ENCODE data around the gene SCGB1C2.
A peak's percentile ranks its signal among the peaks of the same experiment; 100 is the strongest.
"Not testable (repeated sequence)": the region's sequence is repeated elsewhere in the genome, so short reads cannot be mapped to it uniquely, and the experiment has no call there.

Gene SCGB1C2

DNA sequence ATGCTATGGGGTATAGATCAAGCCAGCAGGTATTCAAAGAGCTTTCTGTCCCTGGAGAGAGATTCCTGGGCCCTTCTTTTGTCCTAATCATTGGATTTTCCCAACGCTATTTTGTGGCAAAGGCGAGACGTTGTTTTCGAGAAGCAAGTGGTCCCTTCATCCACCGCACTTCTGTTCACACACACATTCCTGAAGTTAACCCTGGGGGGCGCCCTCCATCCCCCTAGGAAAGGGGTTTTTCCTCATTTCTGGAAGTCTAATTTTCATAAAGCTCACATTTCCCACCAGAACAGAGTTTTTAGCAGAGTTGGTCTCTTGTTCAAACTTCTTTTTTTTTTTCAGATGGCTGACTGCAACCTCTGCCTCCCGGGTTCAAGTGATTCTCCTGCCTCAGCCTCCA lies 11.9 kb downstream of the SCGB1C2 start:
- DNase-seq (ENCODE audit: low spot score), result no peak

DNA sequence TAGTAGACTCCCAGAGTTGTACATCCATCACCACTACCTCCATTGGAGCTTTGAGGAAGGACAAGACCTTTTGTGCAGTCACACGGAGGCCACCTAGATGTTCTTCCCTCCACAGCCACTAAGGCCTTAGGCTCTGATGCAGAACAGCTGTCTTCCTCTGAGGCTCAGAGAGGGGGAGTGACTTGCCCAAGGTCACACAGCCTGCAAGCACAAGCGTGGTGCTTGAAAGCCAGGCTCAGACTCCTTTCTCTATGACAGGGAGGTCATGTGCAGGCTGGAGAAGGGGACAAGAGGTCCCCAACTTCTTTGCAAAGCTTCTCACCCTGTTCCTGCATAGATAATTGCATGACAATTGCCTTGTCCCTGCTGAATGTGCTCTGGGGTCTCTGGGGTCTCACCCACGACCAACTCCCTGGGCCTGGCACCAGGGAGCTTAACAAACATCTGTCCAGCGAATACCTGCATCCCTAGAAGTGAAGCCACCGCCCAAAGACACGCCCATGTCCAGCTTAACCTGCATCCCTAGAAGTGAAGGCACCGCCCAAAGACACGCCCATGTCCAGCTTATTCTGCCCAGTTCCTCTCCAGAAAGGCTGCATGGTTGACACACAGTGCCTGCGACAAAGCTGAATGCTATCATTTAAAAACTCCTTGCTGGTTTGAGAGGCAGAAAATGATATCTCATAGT lies 12.7 kb downstream of the SCGB1C2 start:
- DNase-seq (ENCODE audit: low spot score), result no peak

DNA sequence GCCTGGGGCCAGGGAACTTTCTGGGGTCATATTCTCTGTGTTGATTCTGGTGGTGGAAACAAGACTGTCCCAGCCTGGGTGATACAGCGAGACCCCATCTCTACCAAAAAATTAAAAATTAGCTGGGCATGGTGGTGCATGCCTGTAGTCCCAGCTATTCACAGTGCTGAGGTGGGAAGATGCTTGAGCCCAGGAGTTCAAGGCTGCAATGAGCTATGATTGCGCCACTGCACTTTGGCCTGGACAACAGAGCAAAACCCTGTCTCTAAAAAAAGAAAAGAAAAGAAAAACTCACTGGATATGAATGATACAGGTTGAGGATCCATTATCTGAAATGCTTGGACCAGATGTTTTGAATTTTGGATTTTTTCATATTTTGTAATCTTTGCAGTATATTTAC lies 13.6 kb downstream of the SCGB1C2 start:
- DNase-seq (ENCODE audit: low spot score), result no peak

DNA sequence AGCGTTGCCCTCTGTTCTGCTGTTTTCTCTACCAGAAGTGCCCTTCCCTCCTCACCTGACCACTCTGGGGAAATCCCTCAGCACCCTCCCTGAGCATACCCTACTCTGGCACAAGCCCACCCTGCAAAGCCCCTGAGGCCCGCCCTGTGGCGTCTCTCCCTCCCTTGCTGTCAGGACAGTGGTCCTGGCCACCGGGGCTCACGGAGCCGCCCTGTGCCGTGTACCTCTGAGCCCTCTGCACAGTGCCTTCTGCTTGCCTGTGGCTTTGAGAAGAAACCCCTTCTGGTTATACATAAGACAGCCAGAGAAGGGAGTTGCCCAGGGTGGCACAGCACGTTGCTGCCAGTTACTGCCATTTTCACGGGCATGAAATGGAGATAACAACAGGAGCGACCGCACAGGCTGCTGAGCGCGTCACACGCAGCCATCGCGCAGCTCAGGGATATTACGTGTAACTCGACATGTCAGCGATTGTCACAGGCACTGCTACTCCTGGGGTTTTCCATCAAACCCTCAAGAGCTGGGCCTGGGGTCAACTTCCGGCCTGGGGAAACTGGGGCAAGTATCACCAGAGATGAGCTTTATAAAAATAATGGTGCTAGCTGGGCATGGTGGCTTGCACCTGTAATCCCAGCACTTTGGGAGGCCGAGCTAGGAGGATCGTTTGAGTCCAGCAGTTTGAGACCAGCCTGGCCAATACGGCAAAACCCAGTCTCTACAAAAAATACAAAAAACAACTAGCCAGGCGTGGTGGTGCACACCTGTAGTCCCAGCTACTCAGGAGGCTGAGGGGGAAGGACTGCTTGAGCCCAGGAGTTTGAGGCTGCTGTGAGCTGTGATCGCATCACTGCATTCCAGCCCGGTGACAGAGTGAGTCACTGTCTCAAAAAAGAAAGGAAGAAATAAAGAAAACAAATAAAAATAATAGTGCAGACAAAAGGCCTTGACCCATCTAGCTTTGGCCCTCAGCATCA lies 14.8 kb downstream of the SCGB1C2 start:
- DNase-seq (ENCODE audit: low spot score), result no peak

DNA sequence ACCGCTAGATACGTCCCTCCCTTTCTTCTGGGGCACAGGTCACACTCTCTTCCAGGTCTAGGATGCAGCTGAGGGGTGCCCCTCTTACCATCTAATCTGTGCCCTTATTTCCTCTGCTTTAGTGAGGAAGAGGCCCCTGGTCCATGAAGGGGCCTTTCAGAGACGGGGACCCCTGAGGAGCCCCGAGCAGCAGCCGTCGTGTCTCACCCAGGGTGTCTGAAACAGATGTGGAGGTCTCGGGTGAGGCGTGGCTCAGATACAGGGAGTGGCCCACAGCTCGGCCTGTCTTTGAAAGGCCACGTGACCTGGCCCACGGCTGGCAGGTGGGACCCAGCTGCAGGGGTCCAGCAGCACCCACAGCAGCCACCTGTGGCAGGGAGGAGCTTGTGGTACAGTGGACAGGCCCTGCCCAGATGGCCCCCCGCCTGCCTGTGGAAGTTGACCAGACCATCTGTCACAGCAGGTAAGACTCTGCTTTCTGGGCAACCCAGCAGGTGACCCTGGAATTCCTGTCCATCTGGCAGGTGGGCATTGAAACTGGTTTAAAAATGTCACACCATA lies 15.6 kb downstream of the SCGB1C2 start:
- DNase-seq (ENCODE audit: low spot score), result no peak

DNA sequence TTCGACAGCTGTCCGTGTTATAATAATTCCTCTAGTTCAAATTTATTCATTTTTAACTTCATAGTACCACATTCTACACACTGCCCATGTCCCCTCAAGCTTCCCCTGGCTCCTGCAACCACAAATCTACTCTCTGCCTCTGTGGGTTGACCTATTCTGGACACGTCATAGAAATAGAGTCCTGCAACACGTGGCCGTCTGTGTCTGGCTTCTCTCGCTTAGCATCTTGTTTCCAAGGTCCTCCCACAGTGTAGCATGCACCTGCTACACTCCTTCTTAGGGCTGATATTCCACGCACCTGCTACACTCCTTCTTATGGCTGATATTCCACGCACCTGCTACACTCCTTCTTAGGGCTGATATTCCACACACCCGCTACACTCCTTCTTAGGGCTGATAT lies 16.5 kb downstream of the SCGB1C2 start:
- DNase-seq (ENCODE audit: low spot score), result no peak

DNA sequence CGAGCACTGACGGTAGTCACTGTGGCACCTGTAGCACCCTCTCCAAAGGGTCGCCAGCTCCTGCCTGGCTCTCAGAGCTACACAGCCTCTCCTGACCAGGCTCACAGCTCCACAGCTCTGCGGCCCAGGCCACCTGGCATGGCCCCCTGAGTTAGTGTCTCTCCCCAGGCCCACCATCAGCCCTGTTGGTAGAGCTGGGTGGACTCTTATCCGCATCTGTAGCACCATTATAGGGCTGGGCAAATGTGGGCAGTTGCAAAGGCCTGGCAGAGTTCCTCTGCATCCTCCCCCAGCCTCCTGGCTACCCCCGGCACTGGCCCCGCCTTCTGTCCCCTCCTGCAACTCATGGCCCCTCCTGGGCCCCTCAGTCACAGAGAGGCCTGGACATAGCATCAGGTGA lies 18.2 kb downstream of the SCGB1C2 start:
- DNase-seq (ENCODE audit: low spot score), result no peak

DNA sequence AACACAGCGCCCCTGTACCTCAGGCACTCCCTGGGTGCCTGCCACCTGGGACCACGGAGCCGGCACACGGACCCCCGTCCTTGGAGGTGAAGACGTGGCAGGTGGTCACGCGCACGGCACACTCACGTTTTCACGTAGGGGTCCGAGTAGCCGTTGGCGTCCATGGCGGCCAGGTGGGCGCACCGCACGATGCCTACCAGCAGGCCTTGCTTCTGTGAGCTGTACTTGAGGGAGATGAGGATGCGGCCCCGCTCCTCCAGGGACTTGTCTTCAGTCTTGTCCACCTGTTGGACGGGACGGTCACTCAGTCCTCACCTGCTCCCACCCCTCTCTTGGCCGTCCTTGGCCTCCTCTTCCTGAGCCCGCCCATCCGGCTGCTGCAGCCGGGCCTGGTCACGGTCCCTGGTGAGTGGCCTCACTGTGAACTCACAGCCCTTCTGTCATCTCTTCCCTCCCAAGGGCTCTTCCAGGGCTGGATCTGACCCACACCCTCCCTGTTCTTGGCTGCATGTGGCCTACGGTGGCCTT lies 18.8 kb downstream of the SCGB1C2 start:
- DNase-seq (ENCODE audit: low spot score), result no peak

DNA sequence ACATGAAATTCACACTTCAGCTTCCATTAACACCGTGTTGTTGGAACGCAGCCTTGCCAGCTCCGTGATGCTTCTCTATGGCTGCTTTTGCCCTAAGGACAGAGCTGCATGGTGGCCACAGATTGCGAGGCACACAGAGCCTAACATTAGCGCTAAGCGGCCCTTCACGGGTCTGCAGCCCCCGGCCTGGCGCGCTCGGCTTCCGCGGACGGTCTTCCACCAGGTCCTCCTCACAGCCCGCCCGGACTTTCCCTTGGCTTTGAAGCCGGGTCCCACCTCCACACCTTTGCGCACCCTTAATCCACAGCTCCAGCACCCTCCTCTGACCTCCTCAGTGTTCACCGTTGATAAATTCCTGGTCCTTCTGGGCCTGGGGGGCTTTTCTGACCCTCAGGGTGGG lies 19.6 kb downstream of the SCGB1C2 start:
- no peak for DNase-seq (ENCODE audit: low spot score)

DNA sequence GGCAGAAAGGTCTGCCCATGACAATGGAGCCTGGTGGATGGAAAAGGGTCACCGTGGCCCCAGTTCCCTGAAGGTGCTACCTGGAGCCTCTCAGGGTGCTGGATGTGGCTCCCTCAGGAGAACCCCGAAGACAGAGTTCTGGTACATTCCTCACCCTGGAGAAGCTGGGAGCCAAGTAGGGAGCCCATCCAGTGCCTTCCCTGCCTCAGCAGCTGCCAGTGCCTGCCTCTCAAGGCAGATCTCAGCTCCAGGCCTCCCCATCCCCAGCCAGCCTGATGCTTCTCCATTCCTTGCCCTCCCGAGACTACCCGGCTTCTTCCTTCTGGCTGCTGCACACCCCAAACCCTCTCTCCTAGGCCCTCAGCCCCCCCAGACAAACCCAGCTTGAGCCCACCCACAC lies 20.5 kb downstream of the SCGB1C2 start:
- DNase-seq (ENCODE audit: low spot score), result no peak

DNA sequence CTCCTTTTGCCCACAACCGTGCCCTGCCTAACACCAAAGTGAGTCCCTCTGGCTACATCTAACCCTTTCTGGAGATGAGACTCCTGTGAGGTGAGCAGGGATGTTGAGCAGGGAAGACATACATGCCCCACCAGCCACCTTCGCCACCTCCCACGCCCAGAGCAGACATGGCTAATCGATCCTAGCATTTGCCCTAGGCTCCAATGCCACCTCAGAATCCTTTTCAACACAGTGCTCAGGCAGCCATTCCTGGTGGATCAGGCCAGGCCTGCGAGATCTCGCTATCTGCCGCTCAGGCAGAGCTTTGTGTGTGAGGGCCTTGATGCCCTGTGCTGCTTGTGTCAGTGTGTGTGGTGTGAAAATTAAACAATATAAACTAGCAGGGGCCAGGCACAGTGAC lies 21.0 kb downstream of the SCGB1C2 start:
- DNase-seq (ENCODE audit: low spot score), result no peak

DNA sequence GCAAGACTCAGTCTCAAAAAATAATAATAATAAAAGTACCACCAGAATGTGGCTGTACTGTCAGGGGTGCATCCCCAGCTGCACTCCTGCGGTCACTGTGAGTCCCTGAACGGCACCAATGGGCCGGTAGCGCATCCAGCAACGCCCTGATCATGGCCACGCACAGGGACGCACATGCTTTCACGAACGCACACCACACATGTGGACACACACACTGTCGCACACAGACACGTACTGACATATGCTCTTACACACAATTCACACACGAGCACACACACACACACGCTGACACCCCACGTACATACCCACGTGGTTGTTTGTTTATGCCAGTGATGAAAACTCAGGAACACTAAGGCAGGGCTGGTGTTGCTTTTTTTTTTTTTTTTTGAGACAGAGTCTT lies 22.2 kb downstream of the SCGB1C2 start:
- no peak for DNase-seq (ENCODE audit: low spot score)

DNA sequence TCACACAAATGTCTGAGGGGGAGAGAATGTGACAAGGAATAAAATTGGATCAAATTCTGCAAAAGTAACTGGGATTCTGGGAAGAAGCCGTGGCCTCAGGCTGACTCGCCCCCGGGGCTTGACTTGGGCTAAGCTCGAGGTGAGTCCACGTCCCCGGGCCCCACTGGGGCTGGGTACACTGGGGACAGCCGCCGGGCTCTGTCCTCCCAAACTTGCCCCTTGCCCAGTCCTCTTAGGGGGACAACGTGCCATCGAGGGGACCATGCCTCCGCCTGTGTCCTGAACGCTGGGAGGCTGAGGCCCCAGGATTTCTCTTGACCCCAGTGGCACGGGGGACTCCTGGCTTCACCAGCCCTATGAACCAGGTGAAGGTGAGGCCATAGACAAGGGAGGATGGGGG lies 23.0 kb downstream of the SCGB1C2 start:
- DNase-seq (ENCODE audit: low spot score), result no peak

DNA sequence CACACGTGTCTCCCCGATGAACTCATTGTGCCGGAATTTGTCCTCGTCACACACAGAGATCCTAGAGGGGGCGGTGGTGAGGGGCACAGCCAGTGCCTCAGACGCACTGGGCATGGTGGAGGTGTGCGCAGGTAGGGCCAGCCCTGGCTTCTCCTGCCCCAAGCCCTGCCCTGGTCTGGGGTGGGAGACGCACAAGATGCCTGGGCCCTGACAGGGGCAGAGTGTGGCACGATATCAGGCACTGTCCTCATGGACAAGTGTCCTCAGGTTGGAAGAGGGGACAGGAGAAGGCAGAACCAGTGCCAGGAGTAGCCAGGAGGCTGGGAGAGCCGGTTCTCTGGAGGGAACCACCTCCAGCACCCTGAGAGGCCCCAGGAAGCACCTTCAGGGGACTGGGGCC lies 24.1 kb downstream of the SCGB1C2 start:
- no peak for DNase-seq (ENCODE audit: low spot score)

DNA sequence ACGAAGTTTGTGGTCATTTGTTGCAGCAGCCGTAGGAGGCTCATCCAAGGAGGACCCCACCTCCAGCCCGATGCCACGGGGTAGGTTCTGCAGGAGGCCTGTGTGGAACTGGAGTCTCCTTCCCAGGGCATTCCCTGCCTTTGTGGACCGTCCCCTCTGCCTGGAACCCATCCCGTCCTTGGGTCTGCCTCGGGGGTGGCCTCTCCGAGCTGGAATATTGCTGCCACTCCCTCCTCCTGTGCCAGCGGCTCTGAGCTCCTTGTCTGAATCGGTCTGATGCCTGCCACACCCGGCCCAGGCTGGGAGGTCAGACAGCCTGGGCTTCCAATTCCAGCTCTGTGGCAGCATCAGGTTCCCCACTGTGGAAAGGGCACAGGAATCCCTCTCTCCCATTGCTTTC lies 25.3 kb downstream of the SCGB1C2 start:
- DNase-seq (ENCODE audit: low spot score), result no peak

DNA sequence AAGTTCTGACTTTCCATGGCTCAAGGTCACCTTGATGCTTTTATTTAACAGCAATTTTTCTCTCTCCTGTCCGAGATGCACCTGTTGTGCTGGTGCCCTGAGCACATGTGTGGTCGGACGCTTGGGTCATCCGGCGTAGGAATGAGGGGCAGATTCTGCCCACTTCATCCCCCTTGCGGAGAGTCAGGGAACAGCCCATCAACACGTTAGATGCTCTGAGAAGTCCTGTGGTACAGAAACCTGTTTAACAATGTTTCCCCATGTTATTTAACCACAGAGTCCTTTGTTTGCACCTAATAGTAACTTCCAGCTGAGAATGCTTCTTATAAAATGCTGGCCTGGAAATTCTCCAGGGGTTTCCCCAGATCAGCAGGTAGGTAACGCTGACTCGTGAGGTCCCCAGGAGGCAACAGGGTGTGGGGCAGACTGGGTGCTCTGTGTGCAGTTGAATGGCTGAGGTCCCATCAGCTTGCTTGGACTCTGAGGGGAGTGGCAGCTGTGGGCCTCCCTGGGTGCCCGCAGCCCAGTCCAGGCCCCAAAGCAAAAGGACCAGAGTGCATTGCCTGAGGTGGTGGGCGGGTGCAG lies 26.2 kb downstream of the SCGB1C2 start:
- no peak for DNase-seq (ENCODE audit: low spot score)

DNA sequence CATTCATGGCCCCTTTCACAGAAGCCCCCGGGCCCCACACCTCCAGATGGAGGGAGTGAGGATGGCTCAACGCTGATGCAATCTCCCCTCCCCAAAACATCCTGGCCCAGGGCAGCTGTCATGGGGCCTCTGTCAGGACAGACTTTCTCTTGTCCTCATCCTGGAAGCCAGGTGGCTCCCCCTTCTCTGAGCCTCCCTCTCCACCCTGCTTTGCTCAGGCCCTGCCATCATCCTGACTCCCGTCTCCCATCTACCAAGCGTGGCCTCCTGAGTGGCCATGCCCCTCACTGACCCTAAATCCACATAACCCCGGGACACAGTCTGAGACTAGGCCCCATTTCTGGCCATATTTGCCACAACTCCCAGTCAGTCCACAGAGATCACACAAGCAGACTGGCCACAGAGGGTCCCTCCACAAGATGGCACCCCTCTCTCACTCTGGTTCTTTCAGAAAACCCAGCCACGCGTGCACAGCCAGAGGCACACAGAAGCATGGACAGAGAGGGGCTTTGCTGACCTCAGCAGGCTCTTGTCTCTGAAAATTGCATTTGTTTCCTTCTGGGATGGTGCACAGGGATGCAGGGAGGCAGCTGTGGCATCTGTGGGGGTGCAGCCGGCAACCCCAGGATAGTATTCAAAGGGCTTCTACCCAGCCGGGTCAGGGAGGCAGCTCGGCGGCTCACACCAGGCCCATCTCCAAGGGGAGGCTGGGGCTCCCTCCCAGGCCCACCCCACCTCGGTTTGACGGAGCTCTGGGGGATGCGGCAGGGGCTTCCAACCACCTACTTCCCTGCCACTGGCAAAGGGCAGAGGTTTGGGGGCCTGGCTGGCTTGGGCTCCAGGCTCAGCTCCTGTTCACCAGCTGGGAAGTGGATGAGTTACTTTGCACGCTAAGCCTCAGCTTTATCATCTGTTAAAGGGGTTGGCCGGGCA lies 27.2 kb downstream of the SCGB1C2 start:
- DNase-seq (ENCODE audit: low spot score), result peak; percentile 71

DNA sequence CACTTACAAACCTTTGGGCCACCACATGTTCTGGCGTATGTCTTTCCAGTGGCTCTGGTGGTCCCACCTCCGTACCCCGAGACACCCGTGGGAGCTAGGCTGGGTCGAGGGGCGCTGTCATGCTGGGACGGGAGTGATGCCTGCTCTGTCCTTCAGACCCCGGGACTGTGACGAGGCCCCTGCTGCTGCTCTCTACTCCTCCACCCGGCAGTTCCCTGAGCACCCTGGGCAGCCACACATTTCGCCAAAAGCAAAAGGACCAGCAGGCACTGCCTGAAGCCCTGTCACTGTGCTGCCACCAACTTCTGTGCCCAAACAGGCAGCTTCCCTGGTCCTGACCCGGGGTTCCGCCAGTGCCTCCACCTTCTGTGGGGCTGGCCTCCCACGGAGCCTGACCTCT lies 28.6 kb downstream of the SCGB1C2 start:
- no peak for DNase-seq (ENCODE audit: low spot score)

DNA sequence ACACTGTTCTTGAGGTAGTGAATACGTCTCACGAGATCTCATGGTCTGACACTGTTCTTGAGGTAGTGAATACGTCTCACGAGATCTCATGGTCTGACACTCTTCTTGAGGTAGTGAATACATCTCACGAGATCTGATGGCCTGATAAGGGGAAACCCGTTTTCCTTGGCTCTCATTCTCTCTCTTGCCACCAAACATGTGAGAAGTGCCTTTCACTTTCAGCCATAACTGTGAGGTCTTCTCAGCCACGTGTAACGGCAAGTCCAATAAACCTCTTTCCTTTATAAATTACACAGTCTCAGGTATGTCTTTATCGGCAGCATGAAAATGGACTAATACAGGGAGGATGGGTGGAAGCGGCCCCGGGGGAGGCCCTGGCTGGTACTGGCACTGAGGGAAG lies 31.2 kb downstream of the SCGB1C2 start:
- DNase-seq (ENCODE audit: low spot score), result not testable (repeated sequence)

DNA sequence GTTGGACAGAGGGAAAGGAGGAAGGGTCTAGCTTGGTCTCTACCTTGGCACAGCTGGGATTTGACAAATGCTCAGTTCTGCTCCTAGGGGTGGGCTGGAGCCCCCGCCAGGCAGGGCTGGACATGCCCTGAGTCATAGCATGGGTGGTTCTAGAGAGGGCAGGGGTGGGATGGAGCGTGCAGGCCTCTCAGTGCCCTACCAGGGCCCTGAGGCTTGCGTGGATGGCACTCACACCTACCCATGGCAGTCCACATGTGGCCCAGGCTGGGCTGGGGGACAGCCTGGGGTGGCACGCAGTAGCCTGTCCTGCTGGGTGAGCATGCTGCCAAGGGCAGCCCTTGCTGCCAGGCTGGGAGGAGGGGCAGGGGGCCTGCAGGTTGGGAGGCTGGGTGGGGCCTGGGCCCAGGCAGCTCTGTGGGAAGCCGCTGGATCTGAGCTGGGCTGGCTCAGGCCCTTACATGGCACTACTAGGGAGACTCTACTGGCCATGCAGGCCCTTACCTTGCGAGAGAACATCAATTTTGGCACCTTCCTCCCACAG lies 32.8 kb downstream of the SCGB1C2 start:
- no peak for DNase-seq (ENCODE audit: low spot score)

DNA sequence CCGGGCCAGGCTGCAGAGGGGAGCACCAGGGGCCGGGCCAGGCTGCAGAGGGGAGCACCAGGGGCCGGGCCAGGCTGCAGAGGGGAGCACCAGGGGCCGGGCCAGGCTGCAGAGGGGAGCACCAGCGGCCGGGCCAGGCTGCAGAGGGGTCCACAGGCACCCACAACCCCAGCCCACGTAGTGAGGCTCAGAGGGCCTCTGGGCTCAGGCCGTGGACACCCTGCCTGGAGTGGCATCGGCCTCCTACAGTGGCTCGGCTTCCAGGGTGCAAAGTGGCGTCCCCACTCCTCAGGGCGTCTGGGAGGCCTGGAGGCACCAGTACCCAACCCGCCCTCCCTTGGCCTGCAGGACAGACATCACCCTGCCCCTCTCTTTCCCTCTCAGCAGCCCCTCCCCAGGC lies 34.5 kb downstream of the SCGB1C2 start:
- no peak for DNase-seq (ENCODE audit: low spot score)
